Effector memory CD8-positive, alpha-beta T cell (primary cell): ENCODE results near the gene CUL3.
"Not testable (repeated sequence)": the region's sequence is repeated elsewhere in the genome, so short reads cannot be mapped to it uniquely, and the experiment has no call there.

Experiments used
- ATAC-seq: fragments of 150-1000 bp; cut with Tn5 transposase; replicated peaks from 2 replicates; pipeline ENCODE4 v1.10.0; 2021; ENCODE audit warnings: mild to moderate bottlenecking, moderate library complexity
- DNase-seq, 3 experiments: peaks; one replicate each; pipeline ENCODE4 v3.0.0; 2021
- H3K27ac Mint-ChIP-seq, 2 donors: one replicate each; pipeline ENCODE4 v1.8.0; 2022; ENCODE audit warnings: mild to moderate bottlenecking in 2 of 2, mixed read lengths in 2 of 2, moderate library complexity in 2 of 2
- H3K27me3 Mint-ChIP-seq, 2 donors: one replicate each; pipeline ENCODE4 v1.8.0; 2022; ENCODE audit warnings: mixed read lengths in 2 of 2
- H3K36me3 Mint-ChIP-seq: one replicate; pipeline ENCODE4 v1.8.0; 2022; ENCODE audit warnings: mild to moderate bottlenecking, moderate library complexity, mixed read lengths; ENCODE audit not compliant: insufficient read depth
- H3K4me1 Mint-ChIP-seq, 2 donors: one replicate each; pipeline ENCODE4 v1.8.0; 2022; ENCODE audit warnings: low read depth in 2 of 2, mixed read lengths in 2 of 2
- H3K4me3 Mint-ChIP-seq, 2 donors: one replicate each; pipeline ENCODE4 v1.8.0; 2022; ENCODE audit warnings: mild to moderate bottlenecking in 2 of 2, mixed read lengths in 2 of 2, moderate library complexity in 2 of 2
- H3K9me3 Mint-ChIP-seq, 2 donors: one replicate each; pipeline ENCODE4 v1.8.0; 2022; ENCODE audit warnings: mixed read lengths in 2 of 2

Gene CUL3

DNA sequence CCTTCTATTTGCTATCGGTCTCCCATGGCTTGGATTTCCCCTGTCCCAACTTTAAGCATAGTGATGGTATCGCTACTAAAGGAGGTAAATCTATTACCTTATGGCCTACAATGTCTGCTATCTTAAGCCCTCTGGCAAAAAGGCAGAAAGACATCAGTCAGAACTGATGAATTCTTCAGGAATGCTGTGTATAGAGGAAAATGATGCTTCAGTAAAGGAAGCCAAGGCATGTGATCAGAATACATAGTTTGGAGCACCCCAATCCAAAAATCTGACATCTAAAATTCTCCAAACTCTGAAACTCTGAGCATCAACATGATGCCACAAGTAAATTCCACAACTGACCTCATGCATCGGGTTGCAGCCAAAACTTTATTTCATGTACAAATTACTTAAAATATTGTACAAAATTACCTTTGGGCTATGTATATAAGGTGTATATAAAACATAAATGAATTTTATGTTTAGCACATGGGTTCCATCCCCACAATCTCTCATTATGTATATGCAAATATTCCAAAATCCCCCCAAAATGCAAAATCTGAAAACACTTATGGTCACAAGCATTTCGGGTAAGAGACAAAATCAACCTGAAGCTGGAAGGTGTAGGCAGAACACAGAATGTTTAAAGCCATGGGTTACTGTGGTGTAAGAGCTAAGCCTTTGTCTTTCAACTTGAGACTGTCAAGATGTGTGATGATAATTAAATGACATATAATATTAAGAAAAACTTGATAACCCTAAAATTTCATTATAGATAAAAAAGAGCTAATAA is 66.2 kb downstream of the CUL3 start:
- Mint-ChIP-seq H3K27me3 (no peaks in the 10 kb centered on the region), H3K4me3 (no peak overlapping the region), H3K9me3 (no peaks in the 10 kb centered on the region), H3K4me1 (peaks cover 35 to 63% of the 10 kb centered on the region in 2 donors), H3K27ac (peak overlapping the region in 1 of 2 donors; percentile 47), H3K36me3 (peaks cover 27% of the 10 kb centered on the region)
- ATAC-seq (no peak), DNase-seq (no peak)

DNA sequence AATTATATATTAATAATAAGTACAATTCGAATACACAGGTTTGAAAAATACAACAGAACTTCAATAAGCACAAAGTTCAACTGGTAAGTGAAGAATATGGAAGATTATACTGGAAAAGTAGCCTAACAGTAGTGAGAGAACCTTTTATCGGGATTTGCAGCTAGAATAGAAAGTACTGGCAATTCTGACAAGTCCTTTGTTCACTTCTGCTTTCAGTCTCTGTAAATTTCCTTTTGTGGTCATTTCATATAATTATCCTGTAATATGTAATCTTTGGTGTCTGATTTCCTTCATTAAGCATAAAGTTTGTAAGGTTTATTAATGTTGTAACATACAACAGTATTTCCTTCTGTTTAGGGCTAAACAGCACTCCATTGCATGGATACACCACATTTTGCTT is 67.2 kb downstream of the CUL3 start:
- Mint-ChIP-seq H3K36me3 (peaks cover 28% of the 10 kb centered on the region), H3K9me3 (no peaks in the 10 kb centered on the region), H3K4me3 (no peak overlapping the region), H3K27me3 (no peaks in the 10 kb centered on the region), H3K4me1 (peaks cover 25 to 57% of the 10 kb centered on the region in 2 donors), H3K27ac (no peak overlapping the region)
- no peak for ATAC-seq
- no peak for DNase-seq

DNA sequence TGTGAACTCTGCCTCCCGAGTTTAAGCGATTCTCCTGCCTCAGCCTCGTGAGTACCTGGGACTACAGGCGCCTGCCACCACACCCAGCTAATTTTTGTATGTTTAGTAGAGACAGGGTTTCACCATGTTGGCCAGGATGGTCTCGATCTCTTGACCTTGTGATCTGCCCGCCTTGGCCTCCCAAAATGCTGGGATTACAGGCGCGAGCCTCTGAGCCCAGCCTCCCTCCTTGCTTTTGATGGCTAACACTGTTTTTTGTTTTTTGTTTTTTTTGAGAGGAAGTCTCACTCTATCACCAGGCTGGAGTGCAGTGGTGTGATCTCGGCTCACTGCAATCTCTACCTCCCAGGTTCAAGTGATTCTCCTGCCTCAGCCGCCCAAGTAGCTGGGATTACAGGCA is 68.8 kb downstream of the CUL3 start:
- not testable (repeated sequence) for H3K27me3 Mint-ChIP-seq, H3K4me3 Mint-ChIP-seq, ATAC-seq, DNase-seq, H3K9me3 Mint-ChIP-seq
- Mint-ChIP-seq H3K4me1 (peaks cover 24 to 59% of the 10 kb centered on the region in 2 donors), H3K36me3 (peaks cover 26% of the 10 kb centered on the region), H3K27ac (peak overlapping the region in 1 of 2 donors; percentile 78)

DNA sequence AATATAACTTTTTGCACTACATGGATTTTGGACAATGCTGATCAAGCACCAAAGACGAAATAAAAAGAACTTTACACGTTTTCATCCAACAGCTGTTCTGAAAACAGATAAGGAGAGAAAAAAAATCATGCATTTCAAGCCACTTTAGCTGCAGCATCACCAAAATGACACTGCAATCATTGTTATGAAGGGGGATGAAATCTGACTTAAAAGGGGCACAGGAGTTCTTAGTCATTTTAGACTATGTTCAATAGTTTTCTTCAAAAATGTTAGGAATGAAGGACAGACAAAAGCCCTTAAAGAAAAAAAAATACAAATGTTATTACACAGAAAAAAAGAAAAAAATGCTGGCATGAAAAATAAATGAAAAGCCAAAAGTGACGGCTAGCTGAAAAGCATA is 71.2 kb downstream of the CUL3 start:
- Mint-ChIP-seq H3K4me3 (no peak overlapping the region), H3K27ac (no peak overlapping the region), H3K4me1 (peaks cover 16 to 55% of the 10 kb centered on the region in 2 donors), H3K27me3 (no peaks in the 10 kb centered on the region), H3K9me3 (no peaks in the 10 kb centered on the region), H3K36me3 (peaks cover 38% of the 10 kb centered on the region)
- ATAC-seq (no peak), DNase-seq (no peak)

DNA sequence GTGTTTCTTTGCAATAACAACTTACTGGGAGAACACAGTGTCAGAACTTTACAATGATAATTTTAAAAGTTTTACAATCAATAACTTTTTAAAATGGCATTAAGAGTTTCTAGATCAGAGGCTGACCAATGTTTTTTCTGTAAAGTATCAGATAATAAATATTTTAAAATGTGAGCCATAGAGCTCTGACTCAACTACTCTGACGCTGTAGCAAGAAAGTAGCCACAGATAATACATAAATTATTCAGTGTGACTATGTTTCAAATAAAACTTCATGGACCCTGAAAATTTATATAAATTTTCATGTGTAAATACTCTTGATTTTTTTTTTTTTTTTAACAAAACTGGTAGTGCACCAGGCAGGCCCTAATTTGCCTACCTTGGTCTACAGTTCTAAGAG is 77.4 kb downstream of the CUL3 start:
- Mint-ChIP-seq H3K36me3 (peaks cover 54% of the 10 kb centered on the region), H3K4me1 (peaks cover 0 to 20% of the 10 kb centered on the region in 2 donors), H3K27ac (no peak overlapping the region), H3K27me3 (no peaks in the 10 kb centered on the region), H3K4me3 (no peak overlapping the region), H3K9me3 (no peaks in the 10 kb centered on the region)
- ATAC-seq: no peak
- DNase-seq: no peak

DNA sequence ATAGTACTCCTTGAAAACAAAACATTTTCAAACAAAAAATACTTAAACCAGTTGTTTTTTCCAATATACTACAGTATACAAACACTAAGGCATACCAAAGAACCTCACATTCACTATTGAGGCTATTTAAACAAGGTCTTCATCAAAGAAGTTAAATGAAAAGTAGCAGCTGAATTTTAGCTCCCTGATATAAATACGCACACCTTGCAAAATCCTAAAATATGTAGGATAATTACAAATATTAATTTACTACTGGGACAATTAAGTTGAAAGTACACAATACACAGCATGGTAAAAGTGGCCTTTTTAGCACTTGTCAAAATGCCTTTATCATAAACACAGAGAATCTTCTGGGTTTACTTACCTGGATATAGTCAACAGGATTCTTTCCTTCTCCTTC is 78.7 kb downstream of the CUL3 start:
- ATAC-seq (no peak), DNase-seq (no peak)
- no peak overlapping the region for H3K27ac Mint-ChIP-seq
- H3K9me3 Mint-ChIP-seq: no peaks in the 10 kb centered on the region
- H3K27me3 Mint-ChIP-seq: no peaks in the 10 kb centered on the region
- H3K4me1 Mint-ChIP-seq: peaks cover 0 to 22% of the 10 kb centered on the region in 2 donors
- H3K36me3 Mint-ChIP-seq: peaks cover 54% of the 10 kb centered on the region
- H3K4me3 Mint-ChIP-seq: no peak overlapping the region

DNA sequence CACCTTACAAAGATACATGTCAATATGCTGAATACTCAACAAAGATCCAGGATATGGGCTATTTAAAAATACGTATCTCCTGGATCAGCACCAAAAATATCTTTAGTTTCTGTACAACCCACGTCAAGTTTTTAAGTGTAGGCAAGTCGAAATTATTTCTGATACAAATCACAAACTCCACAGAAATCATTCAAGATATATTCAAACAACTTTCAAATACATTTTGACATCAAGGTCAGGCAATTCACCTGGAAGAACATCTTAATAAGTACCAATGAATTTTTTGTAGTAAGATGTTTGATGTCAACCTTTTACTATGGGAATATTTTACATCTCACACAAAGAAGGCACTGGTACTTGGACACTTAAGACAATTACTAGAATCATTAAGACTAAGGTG is 86.2 kb downstream of the CUL3 start:
- H3K9me3 Mint-ChIP-seq: no peaks in the 10 kb centered on the region
- ATAC-seq (no peak), DNase-seq (no peak)
- no peaks in the 10 kb centered on the region for H3K27me3 Mint-ChIP-seq
- peak overlapping the region; percentile 27 to 81 for H3K27ac Mint-ChIP-seq
- H3K4me1 Mint-ChIP-seq: peaks cover 0 to 3% of the 10 kb centered on the region in 2 donors
- no peak overlapping the region for H3K4me3 Mint-ChIP-seq
- peaks cover 63% of the 10 kb centered on the region for H3K36me3 Mint-ChIP-seq

DNA sequence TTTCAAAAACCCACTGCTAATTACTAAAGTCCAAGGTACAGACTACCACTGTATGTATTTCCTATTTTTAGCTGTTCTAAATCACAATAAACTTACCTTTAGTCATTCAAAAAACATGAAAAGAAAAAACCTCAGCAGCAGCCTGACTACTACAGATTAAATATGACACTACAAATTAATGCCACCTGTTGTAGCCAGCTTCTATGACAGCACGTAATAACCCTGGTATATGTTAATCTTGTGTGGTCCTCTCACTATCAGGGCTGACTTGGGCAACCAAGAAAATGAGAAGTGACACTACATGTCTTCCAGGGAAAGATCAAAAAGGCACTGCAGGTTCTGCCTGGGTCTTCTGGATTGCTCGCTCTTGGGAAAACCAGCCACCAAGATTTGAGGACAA is 92.6 kb downstream of the CUL3 start:
- DNase-seq: no peak
- H3K27ac Mint-ChIP-seq: peak overlapping the region in 1 of 2 donors; percentile 57
- H3K4me1 Mint-ChIP-seq: peaks cover 34 to 42% of the 10 kb centered on the region in 2 donors
- H3K4me3 Mint-ChIP-seq: no peak overlapping the region
- H3K9me3 Mint-ChIP-seq: peaks cover 0 to 7% of the 10 kb centered on the region in 2 donors
- no peak for ATAC-seq
- peaks cover 38% of the 10 kb centered on the region for H3K36me3 Mint-ChIP-seq
- H3K27me3 Mint-ChIP-seq: no peaks in the 10 kb centered on the region

DNA sequence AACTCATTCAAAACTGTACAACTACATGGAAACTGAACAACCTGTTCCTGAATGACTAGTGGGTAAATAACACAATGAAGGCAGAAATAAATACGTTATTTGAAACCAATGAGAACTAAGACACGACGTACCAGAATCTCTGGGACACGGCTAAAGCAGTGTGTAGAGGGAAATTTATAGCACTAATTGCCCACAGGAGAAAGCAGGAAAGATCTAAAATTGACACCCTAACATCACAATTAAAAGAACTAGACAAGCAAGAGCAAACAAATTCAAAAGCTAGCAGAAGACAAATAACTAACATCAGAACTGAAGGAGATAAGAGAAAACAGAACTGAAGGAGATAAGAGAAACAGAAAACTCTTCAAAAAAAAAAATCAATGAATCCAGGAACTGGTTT is 97.2 kb downstream of the CUL3 start:
- not testable (repeated sequence) for H3K4me3 Mint-ChIP-seq, ATAC-seq, H3K9me3 Mint-ChIP-seq, H3K27me3 Mint-ChIP-seq, DNase-seq
- H3K4me1 Mint-ChIP-seq: peaks cover 43 to 57% of the 10 kb centered on the region in 2 donors
- peaks cover 36% of the 10 kb centered on the region for H3K36me3 Mint-ChIP-seq
- peak overlapping the region in 1 of 2 donors; percentile 18 for H3K27ac Mint-ChIP-seq

DNA sequence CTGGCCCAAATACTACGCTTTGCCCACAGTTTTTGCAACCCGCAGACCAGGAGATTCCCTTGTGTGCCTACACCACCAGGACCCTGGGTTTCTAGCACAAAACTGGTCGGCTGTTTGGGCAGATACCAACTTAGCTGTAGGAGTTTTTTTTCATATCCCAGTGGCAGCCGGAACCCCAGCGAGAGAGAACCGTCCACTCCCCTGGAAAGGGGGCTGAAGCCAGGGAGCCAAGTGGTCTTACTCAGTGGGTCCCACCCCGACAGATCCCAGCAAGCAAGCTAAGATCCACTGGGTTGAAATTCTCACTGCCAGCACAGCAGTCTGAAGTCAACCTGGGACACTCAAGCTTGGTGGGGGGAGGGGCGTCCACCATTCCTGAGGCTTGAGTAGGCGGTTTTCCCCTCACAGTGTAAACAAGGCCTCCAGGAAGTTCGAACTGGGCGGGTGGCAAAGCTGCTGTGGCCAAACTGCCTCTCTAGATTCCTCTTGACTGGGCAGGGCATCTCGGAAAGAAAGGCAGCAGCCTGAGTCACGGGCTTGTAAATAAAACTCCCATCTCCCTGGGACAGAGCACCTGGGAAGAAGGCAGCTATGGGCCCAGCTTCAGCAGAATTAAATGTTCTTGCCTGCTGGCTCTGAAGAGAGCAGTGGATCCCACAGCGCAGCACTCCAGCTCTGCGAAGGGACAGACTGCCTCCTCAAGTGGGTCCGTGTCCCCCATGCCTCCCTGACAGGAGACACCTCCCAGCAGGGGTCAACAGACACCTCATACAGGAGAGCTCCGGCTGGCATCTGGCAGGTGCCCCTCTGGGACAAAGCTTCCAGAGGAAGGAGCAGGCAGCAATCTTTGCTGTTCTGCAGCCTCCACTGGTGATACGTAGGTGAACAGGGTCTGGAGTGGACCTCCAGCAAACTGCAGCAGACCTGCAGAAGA is 99.8 kb downstream of the CUL3 start:
- not testable (repeated sequence) for DNase-seq, H3K4me3 Mint-ChIP-seq, ATAC-seq, H3K27me3 Mint-ChIP-seq, H3K9me3 Mint-ChIP-seq
- Mint-ChIP-seq H3K4me1 (peaks cover 33 to 50% of the 10 kb centered on the region in 2 donors), H3K36me3 (peaks cover 54% of the 10 kb centered on the region), H3K27ac (peak overlapping the region in 1 of 2 donors; percentile 33)

DNA sequence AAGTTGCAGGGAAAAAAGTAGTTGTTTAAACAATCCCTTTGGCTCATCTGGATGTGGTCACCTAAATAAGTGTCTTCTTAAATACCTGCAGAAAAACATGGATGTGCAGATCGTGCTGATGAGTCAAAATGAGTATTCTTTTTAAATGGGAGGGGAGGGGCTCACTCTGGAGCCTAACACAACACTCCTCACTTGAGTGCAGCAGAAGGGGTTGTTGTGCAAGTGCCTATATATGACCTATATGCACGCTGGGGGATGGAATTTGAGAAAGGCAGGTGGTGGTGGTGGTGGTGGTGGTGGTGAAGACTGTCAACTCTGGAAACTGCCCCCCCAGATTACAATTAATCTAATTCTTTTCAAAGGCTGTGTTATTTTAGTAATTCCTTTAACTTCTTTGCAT is 105.3 kb downstream of the CUL3 start:
- DNase-seq: no peak

DNA sequence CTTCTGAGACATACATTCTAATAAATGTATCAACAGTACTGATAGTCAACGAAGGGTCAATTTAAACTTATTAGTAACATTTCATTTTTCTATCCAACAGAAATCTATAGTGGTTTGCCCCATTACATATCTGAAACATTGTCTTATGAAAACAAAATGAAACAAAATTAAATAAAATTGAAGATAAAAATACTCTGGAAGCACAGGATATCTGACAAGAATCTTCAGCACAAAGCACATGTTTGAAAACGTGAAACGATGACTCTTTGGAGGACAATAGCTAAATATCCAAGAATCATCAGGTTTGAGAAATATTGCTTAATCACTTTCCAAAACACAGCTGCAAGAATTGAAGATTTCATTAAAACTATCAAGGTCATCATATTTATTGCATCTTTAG is 112.3 kb downstream of the CUL3 start:
- ATAC-seq: no peak
- Mint-ChIP-seq H3K27me3 (no peaks in the 10 kb centered on the region), H3K27ac (peak overlapping the region in 1 of 2 donors; percentile 49), H3K36me3 (peaks cover 38% of the 10 kb centered on the region), H3K4me1 (peaks cover 2 to 4% of the 10 kb centered on the region in 2 donors), H3K9me3 (no peaks in the 10 kb centered on the region), H3K4me3 (no peak overlapping the region)
- no peak for DNase-seq

More for the DNA sequence above, 105.3 kb downstream of the CUL3 start:
- Mint-ChIP-seq H3K4me3 (no peak overlapping the region), H3K27me3 (no peaks in the 10 kb centered on the region), H3K4me1 (peaks cover 4 to 14% of the 10 kb centered on the region in 2 donors), H3K27ac (peak overlapping the region in 1 of 2 donors; percentile 29), H3K36me3 (peaks cover 57% of the 10 kb centered on the region), H3K9me3 (no peaks in the 10 kb centered on the region)
- ATAC-seq: no peak

DNA sequence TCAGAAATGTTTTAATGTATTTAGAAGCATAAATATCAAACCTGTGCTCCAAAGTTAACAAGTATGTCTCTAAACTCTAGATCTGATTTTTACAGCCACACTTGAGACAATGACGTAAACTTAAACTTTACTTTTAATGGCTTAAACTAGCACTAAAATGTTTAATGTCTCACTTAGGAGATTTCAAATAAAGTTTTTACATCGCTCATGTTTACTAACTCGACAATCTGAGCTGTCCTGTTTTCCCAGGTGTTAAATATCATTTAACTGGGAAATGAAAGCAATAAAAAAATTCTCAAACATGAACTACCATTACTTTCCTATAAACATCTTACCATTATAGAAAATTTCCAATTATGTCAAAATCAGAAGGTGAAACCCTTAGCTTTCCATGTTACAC is 113.0 kb downstream of the CUL3 start:
- no peak overlapping the region for H3K27ac Mint-ChIP-seq

More for the DNA sequence above, 113.0 kb downstream of the CUL3 start:
- no peak overlapping the region for H3K4me3 Mint-ChIP-seq
- H3K27me3 Mint-ChIP-seq: no peaks in the 10 kb centered on the region
- H3K9me3 Mint-ChIP-seq: no peaks in the 10 kb centered on the region
- H3K4me1 Mint-ChIP-seq: peaks cover 0 to 2% of the 10 kb centered on the region in 2 donors
- no peak for DNase-seq
- H3K36me3 Mint-ChIP-seq: peaks cover 31% of the 10 kb centered on the region
- no peak for ATAC-seq
